HepG2 (cell line): ENCODE results near the gene MESD.

Source experiments
- ATF7 ChIP-seq, 2 experiments: fragments of 450-650 bp in 1 of 2; sonication (generic) in 1 of 2; formaldehyde crosslinking in 1 of 2; IDR thresholded peaks; 2 replicates each; pipeline versions ENCODE4 v1.4.0 to v1.6.1; 2016 to 2020; ENCODE audit warnings: antibody characterized with exemption in 1 of 2, mild to moderate bottlenecking in 1 of 2, missing genetic modification reagents in 1 of 2
- CTCF ChIP-seq: sonication (generic); formaldehyde crosslinking; IDR thresholded peaks from 2 replicates; pipeline ENCODE4 v1.5.0; 2020; ENCODE audit warnings: mild to moderate bottlenecking, missing genetic modification reagents, moderate library complexity
- EP300 ChIP-seq, 3 experiments: sonication (generic) in 1 of 3; formaldehyde crosslinking in 1 of 3; IDR thresholded peaks; 2 replicates each; pipeline versions ENCODE4 v1.5.1 to v1.6.1; 2011 to 2020; ENCODE audit warnings: low read depth in 2 of 3, low read length in 2 of 3, borderline replicate concordance in 1 of 3, improper control_type of control experiment in 1 of 3, mild to moderate bottlenecking in 1 of 3, missing genetic modification reagents in 1 of 3, moderate library complexity in 1 of 3
- HNRNPH1 ChIP-seq: fragments of 200-400 bp; formaldehyde crosslinking; optimal IDR thresholded peaks from 2 replicates; pipeline ENCODE3; 2017; ENCODE audit warnings: mild to moderate bottlenecking, low read depth, low read length
- SCMH1 ChIP-seq: sonication (generic); formaldehyde crosslinking; IDR thresholded peaks from 2 replicates; pipeline ENCODE4 v1.9.0; 2021; ENCODE audit warnings: missing genetic modification reagents, mild to moderate bottlenecking, borderline replicate concordance
- SMAD9 ChIP-seq: sonication (generic); formaldehyde crosslinking; IDR thresholded peaks from 2 replicates; pipeline ENCODE4 v1.5.1; 2020; ENCODE audit warnings: mild to moderate bottlenecking, missing genetic modification reagents
- ZNF274 ChIP-seq: sonication (generic); formaldehyde crosslinking; IDR thresholded peaks from 2 replicates; pipeline ENCODE4 v1.5.1; 2020; ENCODE audit warnings: mild to moderate bottlenecking, missing genetic modification reagents
- ZNF543 ChIP-seq: sonication (generic); formaldehyde crosslinking; IDR thresholded peaks from 2 replicates; pipeline ENCODE4 v1.4.0; 2020; ENCODE audit warnings: mild to moderate bottlenecking, missing genetic modification reagents
- TF ChIP-seq, protein P1 (sequence below): sonication (generic); formaldehyde crosslinking; IDR thresholded peaks from 2 replicates; pipeline ENCODE4 v1.4.0; 2020; ENCODE audit warnings: missing genetic modification reagents
- TF ChIP-seq, protein P2 (sequence below): sonication (generic); formaldehyde crosslinking; IDR thresholded peaks from 2 replicates; pipeline ENCODE4 v1.8.0; 2022; ENCODE audit warnings: low read depth, missing genetic modification reagents

GRCh38 chr15:81003097-81003350 lies 13.4 kb upstream of the MESD start:
- TF ChIP-seq, protein P1, sequence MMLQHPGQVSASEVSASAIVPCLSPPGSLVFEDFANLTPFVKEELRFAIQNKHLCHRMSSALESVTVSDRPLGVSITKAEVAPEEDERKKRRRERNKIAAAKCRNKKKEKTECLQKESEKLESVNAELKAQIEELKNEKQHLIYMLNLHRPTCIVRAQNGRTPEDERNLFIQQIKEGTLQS (CRISPR knock-in tag): no peak
- TF ChIP-seq HNRNPH1 (no peak), SCMH1 (CRISPR knock-in tag) (no peak), ZNF274 (CRISPR knock-in tag) (no peak), EP300 (IDR thresholded peaks at IDR 0.05; ENCODE audit: low read depth in 2 of 2, low read length in 2 of 2) (no peak), EP300 (CRISPR knock-in tag; IDR thresholded peaks at IDR 0.05; ENCODE audit: borderline replicate concordance) (no peak), ATF7 (IDR thresholded peaks at IDR 0.05) (no peak), ATF7 (CRISPR knock-in tag; IDR thresholded peaks at IDR 0.05) (no peak), ZNF543 (CRISPR knock-in tag) (no peak), CTCF (CRISPR knock-in tag) (no peak), SMAD9 (CRISPR knock-in tag) (no peak)
- TF ChIP-seq, protein P2, sequence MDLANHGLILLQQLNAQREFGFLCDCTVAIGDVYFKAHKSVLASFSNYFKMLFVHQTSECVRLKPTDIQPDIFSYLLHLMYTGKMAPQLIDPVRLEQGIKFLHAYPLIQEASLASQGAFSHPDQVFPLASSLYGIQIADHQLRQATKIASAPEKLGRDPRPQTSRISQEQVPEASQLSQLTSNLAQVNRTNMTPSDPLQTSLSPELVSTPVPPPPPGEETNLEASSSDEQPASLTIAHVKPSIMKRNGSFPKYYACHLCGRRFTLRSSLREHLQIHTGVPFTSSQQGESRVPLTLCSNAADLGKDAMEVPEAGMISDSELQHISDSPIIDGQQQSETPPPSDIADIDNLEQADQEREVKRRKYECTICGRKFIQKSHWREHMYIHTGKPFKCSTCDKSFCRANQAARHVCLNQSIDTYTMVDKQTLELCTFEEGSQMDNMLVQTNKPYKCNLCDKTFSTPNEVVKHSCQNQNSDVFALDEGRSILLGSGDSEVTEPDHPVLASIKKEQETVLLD (CRISPR knock-in tag): no peak
